Fibroblast of pulmonary artery (primary cell): Measurements from ENCODE around the gene IL4I1.

Source experiments
- DNase-seq: peaks from one replicate; pipeline ENCODE4 v3.0.0-alpha.2; 2010; ENCODE audit warnings: low read depth
- H3K4me3 ChIP-seq: replicated peaks from 2 replicates; pipeline ENCODE4 v1.5.1; 2011; ENCODE audit warnings: low read depth, mild to moderate bottlenecking, control low read depth, low read length, moderate library complexity
- CTCF ChIP-seq: IDR thresholded peaks from 2 replicates; pipeline ENCODE4 v1.5.1; 2011; ENCODE audit warnings: mild to moderate bottlenecking, control low read depth, low read length, inconsistent platforms; ENCODE audit errors: missing control alignments

Gene IL4I1

GRCh38 chr19:49892716-49893115 lies 4.0 kb downstream of the IL4I1 start:
- no peak for DNase-seq
- TF ChIP-seq CTCF = no peak
- no peak overlapping the region for H3K4me3 ChIP-seq

- DNase-seq = no peak
- no peak for TF ChIP-seq CTCF
- no peak overlapping the region for H3K4me3 ChIP-seq
These were observed 5.3 kb downstream of the IL4I1 start for GRCh38 chr19:49891393-49891792.

- DNase-seq = no peak
- no peak for TF ChIP-seq CTCF
- H3K4me3 ChIP-seq = peak overlapping the region; percentile 19
These were observed 6.1 kb downstream of the IL4I1 start for GRCh38 chr19:49890349-49891311.

- peak; percentile 60 for TF ChIP-seq CTCF
- peak overlapping the region; percentile 19 for H3K4me3 ChIP-seq
- peak; percentile 82 for DNase-seq
These were observed 6.9 kb downstream of the IL4I1 start for GRCh38 chr19:49889687-49890348.

GRCh38 chr19:49889038-49889686 lies 7.5 kb downstream of the IL4I1 start:
- no peak for DNase-seq

GRCh38 chr19:49888510-49888824 lies 8.2 kb downstream of the IL4I1 start:
- no peak for DNase-seq
- TF ChIP-seq CTCF = no peak
- H3K4me3 ChIP-seq = no peak overlapping the region

More at GRCh38 chr19:49889038-49889686, 7.5 kb downstream of the IL4I1 start:
- H3K4me3 ChIP-seq = no peak overlapping the region
- TF ChIP-seq CTCF = no peak
